TTC549 (cell line): ENCODE results near the gene XPNPEP1.

ENCODE experiments used
- FAIRE-seq: peaks from 2 replicates; lab custom pipeline; 2012; peaks lifted over from hg19 to GRCh38; lab: Jason Lieb, UNC

XPNPEP1 gene

GRCh38 chr10:109947111-109947920, 24.0 kb upstream of the XPNPEP1 start:
- no peak for FAIRE-seq

GRCh38 chr10:109946680-109947079, 23.4 kb upstream of the XPNPEP1 start:
- FAIRE-seq = no peak

- no peak for FAIRE-seq
Measured at GRCh38 chr10:109945473-109946177, 22.3 kb upstream of the XPNPEP1 start.

- FAIRE-seq = no peak
Measured at GRCh38 chr10:109944613-109945012, 21.3 kb upstream of the XPNPEP1 start.

- FAIRE-seq = no peak
Measured at GRCh38 chr10:109941236-109941862, 18.0 kb upstream of the XPNPEP1 start.

- FAIRE-seq = no peak
Measured at GRCh38 chr10:109940553-109940952, 17.2 kb upstream of the XPNPEP1 start.

GRCh38 chr10:109940117-109940516, 16.8 kb upstream of the XPNPEP1 start:
- FAIRE-seq = no peak

GRCh38 chr10:109939315-109939961, 16.1 kb upstream of the XPNPEP1 start:
- no peak for FAIRE-seq

- FAIRE-seq = no peak
Measured at GRCh38 chr10:109937460-109938065, 14.3 kb upstream of the XPNPEP1 start.

GRCh38 chr10:109934958-109935793, 11.9 kb upstream of the XPNPEP1 start:
- no peak for FAIRE-seq

- FAIRE-seq = no peak
Measured at GRCh38 chr10:109933984-109934565, 10.8 kb upstream of the XPNPEP1 start.

- no peak for FAIRE-seq
Measured at GRCh38 chr10:109932968-109933367, 9.7 kb upstream of the XPNPEP1 start.

GRCh38 chr10:109932391-109932790, 9.1 kb upstream of the XPNPEP1 start:
- FAIRE-seq = no peak

GRCh38 chr10:109931163-109931562, 7.9 kb upstream of the XPNPEP1 start:
- FAIRE-seq = no peak

- FAIRE-seq = no peak
Measured at GRCh38 chr10:109929501-109930219, 6.3 kb upstream of the XPNPEP1 start.

- no peak for FAIRE-seq
Measured at GRCh38 chr10:109928475-109928891, 5.2 kb upstream of the XPNPEP1 start.

GRCh38 chr10:109926825-109927224, 3.5 kb upstream of the XPNPEP1 start:
- FAIRE-seq = no peak

- FAIRE-seq = no peak
Measured at GRCh38 chr10:109926061-109926745, 2.9 kb upstream of the XPNPEP1 start.

- FAIRE-seq = no peak
Measured at GRCh38 chr10:109924967-109925620, 1.8 kb upstream of the XPNPEP1 start.
